Memory B cell (primary cell): Measurements from ENCODE around the gene NUB1.

Experiments used
- ATAC-seq: fragments of 150-1000 bp; cut with Tn5 transposase; 2 replicates; pipeline ENCODE4 v1.10.0; 2021; ENCODE audit warnings: low read depth, mild to moderate bottlenecking, moderate library complexity
- DNase-seq, 2 donors: peaks; one replicate each; pipeline ENCODE4 v3.0.0; 2022; ENCODE audit warnings: low spot score in 2 of 2
- H3K27ac Mint-ChIP-seq: one replicate; pipeline ENCODE4 v1.8.0; 2022; ENCODE audit warnings: mild to moderate bottlenecking, moderate library complexity, mixed read lengths
- H3K27me3 Mint-ChIP-seq: one replicate; pipeline ENCODE4 v1.8.0; 2022; ENCODE audit warnings: mixed read lengths
- H3K36me3 Mint-ChIP-seq: one replicate; pipeline ENCODE4 v1.8.0; 2022; ENCODE audit warnings: mild to moderate bottlenecking, mixed read lengths
- H3K4me1 Mint-ChIP-seq: one replicate; pipeline ENCODE4 v1.8.0; 2022; ENCODE audit warnings: mixed read lengths
- H3K4me3 Mint-ChIP-seq: one replicate; pipeline ENCODE4 v1.8.0; 2022; ENCODE audit warnings: mild to moderate bottlenecking, moderate library complexity, mixed read lengths
- H3K9me3 Mint-ChIP-seq: one replicate; pipeline ENCODE4 v1.8.0; 2022; ENCODE audit warnings: mixed read lengths

NUB1 gene

DNA sequence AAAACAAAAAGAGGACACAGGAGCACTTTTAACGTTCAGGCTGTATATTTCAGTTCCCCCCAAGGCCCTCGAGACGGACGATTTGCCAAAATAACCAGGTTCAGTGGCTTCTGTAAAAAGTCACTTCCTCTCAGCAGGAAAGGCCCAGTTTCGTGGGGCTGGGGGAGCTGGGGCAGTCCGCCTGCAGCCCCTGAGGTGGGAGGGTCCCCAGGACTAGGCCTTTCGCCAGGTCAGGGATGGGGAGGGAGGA is 39.4 kb downstream of the NUB1 start:
- Mint-ChIP-seq H3K4me3 (peak overlapping the region; percentile 83), H3K27me3 (peaks cover 6% of the 10 kb centered on the region), H3K9me3 (no peaks in the 10 kb centered on the region), H3K27ac (peak overlapping the region; percentile 95), H3K36me3 (peaks cover 14% of the 10 kb centered on the region), H3K4me1 (peaks cover 11% of the 10 kb centered on the region)
- DNase-seq, result peak in 1 of 2 donors; percentile 49
- ATAC-seq, result peak; percentile 35

DNA sequence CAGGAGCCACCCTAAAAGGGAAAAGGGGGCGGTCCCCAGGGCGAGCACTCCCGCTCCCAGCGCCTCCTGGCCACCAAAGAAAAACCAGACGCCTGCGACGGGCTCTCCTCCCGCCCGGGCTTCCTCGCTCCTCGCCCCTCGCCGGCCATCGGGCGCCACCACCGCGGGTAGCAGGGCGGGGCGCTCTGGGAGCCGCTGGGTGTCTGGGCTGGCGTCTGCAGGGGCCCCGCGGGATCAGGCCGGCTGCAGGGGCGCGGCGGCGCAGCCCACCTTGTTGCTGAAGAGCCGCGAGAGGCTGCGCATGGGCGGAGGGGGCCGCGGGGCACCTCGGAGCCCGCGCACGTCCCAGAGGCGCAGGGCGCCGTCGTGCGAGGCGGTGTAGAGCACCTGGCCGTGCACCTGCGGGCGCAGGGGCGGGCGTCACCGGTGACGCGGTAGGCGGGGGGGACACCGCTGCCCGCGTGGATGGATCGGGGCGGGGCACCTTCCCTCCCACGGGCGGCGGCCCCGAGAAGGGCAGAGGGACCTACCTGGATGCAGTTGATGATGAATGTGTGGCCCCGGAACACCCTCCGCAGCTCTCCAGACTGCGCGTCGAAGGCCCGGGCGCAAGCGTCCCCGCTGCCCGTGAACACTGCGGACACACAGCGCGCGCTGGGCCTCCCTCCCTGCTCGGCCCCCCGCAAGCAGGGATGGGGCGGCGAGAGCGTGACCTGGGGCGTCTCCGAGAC is 39.9 kb downstream of the NUB1 start:
- Mint-ChIP-seq H3K4me3 (peak overlapping the region; percentile 83), H3K9me3 (no peaks in the 10 kb centered on the region), H3K4me1 (peaks cover 11% of the 10 kb centered on the region), H3K27me3 (peaks cover 6% of the 10 kb centered on the region), H3K36me3 (peaks cover 14% of the 10 kb centered on the region), H3K27ac (peak overlapping the region; percentile 95)
- ATAC-seq (peak; percentile 79), DNase-seq (peak; percentile 72 to 75)

DNA sequence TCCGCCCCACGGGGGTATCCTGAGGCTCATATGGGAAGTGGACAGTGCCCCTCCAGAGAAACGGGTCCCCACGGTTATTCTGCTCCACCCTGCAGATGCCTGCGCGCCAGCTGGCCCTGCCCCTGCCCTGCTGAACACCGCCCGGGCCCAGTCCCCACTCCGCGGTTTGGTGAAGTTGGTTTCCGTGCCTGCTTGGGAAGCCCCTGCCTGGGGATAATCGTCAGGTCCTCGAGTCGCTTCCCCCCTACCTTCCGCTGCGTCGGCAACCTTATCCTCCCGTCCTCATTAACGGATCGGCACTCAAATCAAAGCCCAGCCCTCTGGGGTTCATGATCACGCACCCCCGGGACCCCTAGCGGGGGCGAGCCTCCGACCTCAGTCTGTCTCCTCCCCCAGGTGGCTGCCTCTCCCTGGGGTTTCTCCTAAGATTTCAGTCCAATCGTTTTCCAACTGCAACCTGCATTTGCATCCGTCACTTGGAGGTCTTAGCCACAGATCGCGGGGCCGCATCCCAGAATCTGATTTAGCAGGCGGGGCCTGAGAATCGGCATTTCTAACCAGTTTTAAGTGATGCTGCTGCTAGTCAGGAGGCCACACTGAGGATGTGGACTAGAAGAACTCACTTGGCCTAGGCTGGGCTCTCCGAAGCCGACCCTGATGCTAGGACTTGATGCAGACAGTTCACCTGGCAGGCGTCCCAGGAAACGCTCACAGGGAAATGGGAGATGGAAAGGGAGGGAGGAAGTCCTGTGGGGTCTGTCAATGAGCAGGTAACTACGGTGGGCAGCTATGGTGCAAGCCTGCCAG is 40.7 kb downstream of the NUB1 start:
- DNase-seq (peak; percentile 66 to 69), ATAC-seq (peak; percentile 52)
- H3K36me3 Mint-ChIP-seq, result peaks cover 14% of the 10 kb centered on the region
- H3K4me1 Mint-ChIP-seq, result peaks cover 11% of the 10 kb centered on the region
- H3K4me3 Mint-ChIP-seq, result peak overlapping the region; percentile 82
- no peaks in the 10 kb centered on the region for H3K9me3 Mint-ChIP-seq
- peak overlapping the region; percentile 95 for H3K27ac Mint-ChIP-seq
- peaks cover 8% of the 10 kb centered on the region for H3K27me3 Mint-ChIP-seq

DNA sequence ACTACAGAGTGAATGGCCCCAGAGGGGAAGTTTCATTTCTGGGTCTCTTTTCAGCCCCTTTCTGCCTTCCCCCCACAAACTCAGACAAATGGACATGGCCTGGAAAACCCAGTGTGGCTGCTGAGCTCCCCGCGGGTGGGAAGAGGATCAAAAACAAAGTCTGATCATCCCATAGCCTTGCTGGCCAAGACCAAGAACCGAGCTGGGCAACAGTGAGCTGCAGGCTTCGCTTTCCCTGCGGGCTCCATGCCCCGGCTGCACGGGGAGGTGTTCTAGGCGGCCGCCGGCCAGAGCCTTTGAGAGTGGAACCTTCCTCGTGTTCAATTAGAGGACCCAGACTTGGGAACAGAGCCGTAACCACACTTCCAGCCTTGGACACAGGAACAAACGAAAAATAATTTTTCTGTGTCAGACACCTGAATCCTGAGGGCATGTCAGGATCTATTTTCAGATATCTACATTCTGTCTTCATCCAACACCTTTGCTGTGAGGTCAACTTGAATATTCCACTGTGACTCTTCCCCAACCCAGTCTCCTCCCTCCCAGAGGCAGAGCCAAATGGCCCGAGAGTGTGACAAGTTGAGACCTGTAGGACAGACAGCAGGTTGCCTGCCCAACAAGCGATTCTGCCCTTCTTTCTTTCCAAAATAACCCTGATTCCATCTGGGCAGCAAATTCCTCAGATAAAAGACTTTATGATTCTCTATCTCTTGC is 42.2 kb downstream of the NUB1 start:
- Mint-ChIP-seq H3K27ac (peak overlapping the region; percentile 70), H3K4me3 (no peak overlapping the region), H3K36me3 (peaks cover 3% of the 10 kb centered on the region), H3K9me3 (no peaks in the 10 kb centered on the region), H3K4me1 (peaks cover 11% of the 10 kb centered on the region), H3K27me3 (peaks cover 8% of the 10 kb centered on the region)
- no peak for DNase-seq
- no peak for ATAC-seq

DNA sequence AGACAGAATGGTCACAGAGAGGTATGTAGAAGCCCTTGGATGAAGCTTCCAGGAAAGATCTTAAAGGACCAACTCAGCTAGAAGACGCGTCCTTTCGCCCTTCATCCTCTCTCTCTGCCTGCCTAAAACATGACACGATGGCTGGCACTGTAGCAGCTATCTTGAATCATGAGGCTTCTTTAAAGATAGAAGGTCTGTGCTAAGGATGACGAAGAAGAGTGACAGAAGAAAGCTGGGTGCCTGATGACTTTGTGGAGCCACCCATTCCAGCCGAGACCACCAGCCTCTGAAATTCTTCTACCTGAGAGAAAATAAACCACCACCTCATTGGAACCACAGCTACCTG is 42.7 kb downstream of the NUB1 start:
- Mint-ChIP-seq H3K36me3 (no peaks in the 10 kb centered on the region), H3K27ac (peak overlapping the region; percentile 70), H3K9me3 (no peaks in the 10 kb centered on the region), H3K4me1 (peaks cover 11% of the 10 kb centered on the region), H3K27me3 (peaks cover 8% of the 10 kb centered on the region), H3K4me3 (no peak overlapping the region)
- no peak for DNase-seq
- no peak for ATAC-seq

DNA sequence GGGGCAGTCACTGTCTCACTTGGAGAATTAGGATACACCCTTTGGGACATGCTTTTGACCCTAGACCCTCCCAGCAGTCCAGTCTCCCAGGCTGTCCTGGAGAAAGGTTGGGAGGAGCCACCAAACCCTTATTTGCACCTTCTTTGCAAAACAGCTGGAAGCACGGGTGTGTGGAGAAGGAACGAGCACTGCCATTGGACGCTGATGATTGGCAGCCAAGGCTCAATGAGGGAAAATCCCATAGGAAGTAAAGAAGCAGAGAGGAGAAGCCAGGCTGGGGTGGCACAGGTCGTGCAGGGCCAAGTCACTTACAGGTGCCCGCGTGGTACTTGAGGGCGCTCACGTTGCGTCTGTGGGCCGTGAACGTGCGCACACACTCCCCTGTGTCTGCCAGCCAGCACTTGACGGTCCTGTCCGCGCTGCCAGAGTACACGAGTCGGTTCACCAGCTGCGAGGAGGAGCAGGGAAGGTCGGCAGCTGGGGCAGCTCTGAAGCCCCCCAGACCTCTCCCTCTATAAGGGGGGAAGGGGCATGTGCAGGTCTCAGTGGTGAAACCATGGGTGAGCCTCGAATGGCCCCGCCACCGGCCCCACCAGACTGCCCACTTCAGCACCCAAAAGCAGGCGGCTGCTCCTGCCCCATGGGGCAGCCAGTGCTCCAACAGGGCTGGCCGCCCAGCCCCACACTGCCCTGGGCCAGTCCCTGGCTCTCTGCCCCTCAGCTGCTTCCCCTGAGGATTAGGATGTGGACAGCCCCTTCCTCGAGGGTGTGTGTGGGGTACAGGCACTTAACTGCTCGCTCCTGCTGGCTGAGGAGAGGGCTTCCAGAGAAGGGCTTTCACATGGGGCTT is 43.4 kb downstream of the NUB1 start:
- no peaks in the 10 kb centered on the region for H3K9me3 Mint-ChIP-seq
- peaks cover 14% of the 10 kb centered on the region for H3K27me3 Mint-ChIP-seq
- no peaks in the 10 kb centered on the region for H3K36me3 Mint-ChIP-seq
- DNase-seq, result no peak
- peaks cover 14% of the 10 kb centered on the region for H3K4me1 Mint-ChIP-seq
- H3K4me3 Mint-ChIP-seq, result no peak overlapping the region
- H3K27ac Mint-ChIP-seq, result no peak overlapping the region
- ATAC-seq, result no peak

DNA sequence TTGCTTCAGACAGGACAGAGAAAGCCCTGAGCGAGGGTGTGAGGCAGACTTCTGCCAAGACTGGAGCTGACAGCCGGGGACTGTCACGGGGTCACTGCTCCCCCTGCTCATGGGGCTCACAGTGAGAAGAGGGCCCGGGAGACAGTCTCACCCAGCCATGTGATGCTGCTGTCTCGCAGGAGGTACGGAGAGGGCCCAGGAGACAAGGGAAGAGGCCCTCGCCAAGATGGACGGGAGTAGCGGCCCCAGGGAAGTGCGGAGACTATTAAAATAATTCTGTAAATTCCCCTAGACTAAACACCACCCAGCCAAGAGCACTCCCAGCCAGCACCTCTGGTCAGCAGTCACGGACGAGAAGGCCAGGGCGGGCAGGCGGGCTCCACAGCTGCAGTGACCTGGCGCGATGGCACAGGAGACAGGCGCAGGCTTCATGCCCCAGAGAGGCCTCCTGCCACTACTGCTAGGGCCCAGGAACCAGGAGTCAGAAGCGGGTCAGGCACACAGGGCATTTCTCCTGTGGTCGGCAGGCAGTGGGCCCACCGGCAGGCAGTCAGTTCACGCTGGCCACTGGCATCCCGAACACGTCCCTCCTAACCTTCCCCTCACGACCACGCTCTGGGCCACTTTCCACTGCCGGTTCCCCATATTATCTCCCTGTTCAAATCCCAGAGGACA is 44.2 kb downstream of the NUB1 start:
- ATAC-seq, result no peak
- H3K9me3 Mint-ChIP-seq, result no peaks in the 10 kb centered on the region
- peaks cover 19% of the 10 kb centered on the region for H3K27me3 Mint-ChIP-seq
- peaks cover 17% of the 10 kb centered on the region for H3K4me1 Mint-ChIP-seq
- no peak overlapping the region for H3K4me3 Mint-ChIP-seq
- no peaks in the 10 kb centered on the region for H3K36me3 Mint-ChIP-seq
- no peak overlapping the region for H3K27ac Mint-ChIP-seq
- no peak for DNase-seq

DNA sequence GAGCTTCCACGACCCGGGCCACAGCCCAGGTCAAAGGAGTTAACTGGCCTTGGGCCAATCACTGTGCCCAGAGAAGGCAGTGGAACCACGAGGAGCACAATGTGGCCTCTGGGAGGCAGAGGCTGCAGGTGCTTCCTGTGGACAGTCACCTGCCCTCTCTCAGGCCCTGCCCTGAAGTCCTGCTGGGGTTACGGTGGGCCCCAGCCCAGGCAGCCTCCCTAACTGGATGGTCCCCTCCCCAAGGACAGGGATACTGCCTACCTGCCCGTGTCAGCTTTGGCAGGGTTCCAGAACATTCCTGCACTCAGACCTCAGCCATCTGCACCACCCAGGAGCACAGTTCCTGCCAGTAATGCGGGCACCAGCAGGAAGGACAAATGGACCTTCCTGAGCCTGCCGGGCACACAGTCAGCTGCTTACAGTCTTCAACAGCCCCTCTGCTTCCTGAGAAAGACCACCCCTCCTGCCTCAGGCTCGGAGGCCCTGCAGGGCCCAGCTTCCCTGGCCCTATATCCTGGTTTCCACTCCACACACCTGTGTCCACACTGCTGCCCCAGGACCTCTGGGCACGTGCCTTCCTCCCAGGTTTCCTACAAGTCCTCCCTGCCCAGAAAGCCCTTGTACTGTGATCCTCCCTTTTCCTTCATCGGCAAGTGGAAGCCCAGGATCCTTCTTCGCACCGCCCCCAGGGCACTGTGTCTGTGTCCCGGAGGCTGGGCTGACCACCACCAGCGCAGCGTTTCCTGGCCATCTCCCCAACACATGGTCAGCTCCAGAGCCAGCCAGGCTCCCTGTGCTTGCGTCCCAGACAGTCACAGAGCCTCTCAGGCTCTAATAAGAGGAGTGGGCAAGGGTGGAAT is 44.9 kb downstream of the NUB1 start:
- no peaks in the 10 kb centered on the region for H3K36me3 Mint-ChIP-seq
- H3K4me1 Mint-ChIP-seq, result peaks cover 13% of the 10 kb centered on the region
- DNase-seq (no peak), ATAC-seq (no peak)
- H3K4me3 Mint-ChIP-seq, result no peak overlapping the region
- no peak overlapping the region for H3K27ac Mint-ChIP-seq
- H3K9me3 Mint-ChIP-seq, result no peaks in the 10 kb centered on the region
- H3K27me3 Mint-ChIP-seq, result peaks cover 24% of the 10 kb centered on the region

DNA sequence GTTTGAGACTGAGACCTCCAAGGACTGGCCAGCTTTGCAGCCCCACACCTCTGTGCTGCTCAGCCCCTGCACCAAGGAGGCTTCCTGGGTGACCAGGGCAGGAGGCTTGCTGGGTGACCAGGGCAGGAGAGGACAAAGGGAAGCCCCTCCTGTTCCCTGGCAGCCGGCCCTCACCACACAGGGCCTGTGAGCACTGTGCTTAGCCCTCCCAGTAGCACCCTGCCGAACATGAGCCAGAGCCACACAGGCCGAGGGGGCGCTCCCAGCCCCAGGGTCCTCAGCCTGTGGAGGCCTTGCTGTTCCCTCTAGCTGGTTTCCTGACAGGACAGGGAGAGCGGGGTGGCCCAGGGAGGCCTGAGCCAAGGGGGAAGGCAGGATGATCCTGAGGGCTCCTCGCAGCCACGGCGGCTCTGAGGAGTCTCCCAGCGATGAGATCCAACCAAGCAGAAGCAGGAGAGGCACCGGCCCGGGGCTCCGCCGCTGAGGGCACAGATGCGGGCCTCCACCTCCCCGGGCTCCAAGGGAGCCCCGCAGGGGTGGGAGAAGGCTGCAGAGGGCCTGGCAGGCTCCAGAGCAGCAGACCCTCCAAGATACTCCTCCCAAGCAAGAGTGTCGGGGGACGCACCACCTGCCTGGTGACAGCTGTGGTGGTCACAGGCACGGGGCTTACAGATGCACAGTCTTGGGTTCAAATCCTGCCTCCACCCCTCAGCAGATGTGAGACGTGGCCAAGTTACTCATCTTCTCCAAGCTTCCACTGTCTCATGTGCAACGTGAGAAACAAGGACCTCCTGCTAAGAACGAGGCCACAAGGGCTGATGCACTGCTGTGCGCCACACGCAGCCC is 45.8 kb downstream of the NUB1 start:
- Mint-ChIP-seq H3K9me3 (no peaks in the 10 kb centered on the region), H3K27me3 (peaks cover 20% of the 10 kb centered on the region), H3K36me3 (no peaks in the 10 kb centered on the region), H3K4me1 (peaks cover 9% of the 10 kb centered on the region), H3K4me3 (no peak overlapping the region), H3K27ac (no peak overlapping the region)
- ATAC-seq, result no peak
- no peak for DNase-seq

DNA sequence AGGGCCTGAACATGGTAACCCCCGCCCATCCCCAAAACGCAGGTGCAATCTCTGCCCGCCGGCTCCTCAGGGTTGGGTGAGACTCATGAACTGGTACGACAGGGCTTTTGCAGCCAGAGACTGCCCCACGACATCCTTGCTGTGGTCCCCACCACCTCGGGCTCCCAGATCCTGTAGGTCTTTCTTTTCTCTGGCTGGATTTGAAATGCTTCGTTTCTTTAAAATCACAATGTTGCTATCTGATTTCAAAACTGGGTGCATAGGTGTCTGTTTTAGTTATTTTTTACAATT is 46.3 kb downstream of the NUB1 start:
- no peak overlapping the region for H3K27ac Mint-ChIP-seq
- DNase-seq (no peak), ATAC-seq (no peak)
- no peaks in the 10 kb centered on the region for H3K36me3 Mint-ChIP-seq
- peaks cover 21% of the 10 kb centered on the region for H3K27me3 Mint-ChIP-seq
- H3K4me3 Mint-ChIP-seq, result no peak overlapping the region
- no peaks in the 10 kb centered on the region for H3K9me3 Mint-ChIP-seq
- peaks cover 7% of the 10 kb centered on the region for H3K4me1 Mint-ChIP-seq

DNA sequence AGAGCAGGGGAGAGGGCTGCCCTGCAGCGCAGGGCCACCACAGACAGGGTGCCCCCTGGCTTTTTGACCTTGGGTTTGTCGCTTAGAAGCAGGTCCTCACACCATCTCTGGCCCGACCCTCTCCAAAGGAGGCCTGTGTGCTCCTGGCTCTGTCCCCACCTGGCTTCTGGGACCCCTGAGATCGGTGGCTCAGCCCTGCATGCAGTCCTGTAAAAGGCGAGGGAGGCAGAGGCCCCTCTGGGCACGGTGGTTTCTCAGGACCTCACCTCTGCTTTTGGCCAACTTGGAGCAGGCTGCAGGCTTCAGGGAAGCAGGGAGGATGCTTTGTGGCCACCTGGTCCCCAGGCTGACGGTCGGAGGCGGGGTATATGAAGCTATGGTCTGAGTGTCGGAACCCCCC is 46.8 kb downstream of the NUB1 start:
- H3K36me3 Mint-ChIP-seq, result no peaks in the 10 kb centered on the region
- DNase-seq (no peak), ATAC-seq (no peak)
- no peaks in the 10 kb centered on the region for H3K9me3 Mint-ChIP-seq
- H3K4me3 Mint-ChIP-seq, result no peak overlapping the region
- peaks cover 25% of the 10 kb centered on the region for H3K27me3 Mint-ChIP-seq
- peaks cover 7% of the 10 kb centered on the region for H3K4me1 Mint-ChIP-seq
- H3K27ac Mint-ChIP-seq, result no peak overlapping the region

DNA sequence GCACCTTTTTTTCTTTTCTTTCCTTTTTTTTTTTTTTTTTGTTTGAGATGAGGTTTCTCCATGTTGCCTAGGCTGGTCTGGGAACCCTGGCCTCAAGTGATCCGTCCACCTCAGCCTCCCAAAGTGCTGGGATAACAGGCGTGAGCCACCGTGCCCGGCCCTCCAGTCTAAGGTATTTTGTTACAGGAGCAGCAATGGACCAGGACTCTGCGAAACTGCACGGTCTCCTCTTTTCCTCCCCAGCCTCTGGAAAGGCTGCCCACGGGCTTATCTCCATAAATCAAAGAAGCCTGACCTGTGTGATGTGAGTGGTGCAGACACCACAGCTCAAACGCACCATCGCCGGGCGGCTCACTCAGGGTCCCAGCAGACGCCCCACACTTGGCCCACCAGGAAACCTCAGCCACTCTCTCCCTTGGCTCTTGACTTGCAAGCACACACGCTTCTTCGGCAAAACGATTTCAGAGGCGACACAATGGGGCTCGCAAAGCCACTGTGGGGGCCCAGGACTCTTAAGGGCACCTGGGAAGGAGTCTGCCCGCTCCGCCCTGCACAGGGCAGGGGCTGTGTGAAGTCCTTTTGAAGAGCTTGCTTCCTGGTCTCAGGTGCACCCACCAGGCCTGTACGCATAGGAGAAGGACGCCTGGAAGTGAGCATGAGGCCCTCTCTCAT is 47.6 kb downstream of the NUB1 start:
- Mint-ChIP-seq H3K27me3 (peaks cover 25% of the 10 kb centered on the region), H3K36me3 (no peaks in the 10 kb centered on the region), H3K4me1 (peaks cover 7% of the 10 kb centered on the region), H3K9me3 (no peaks in the 10 kb centered on the region), H3K27ac (no peak overlapping the region), H3K4me3 (no peak overlapping the region)
- ATAC-seq (no peak), DNase-seq (no peak)
